ENCODE measurements around the gene IL36RN.

GRCh38 chr2:113015042-113015441 lies 44.0 kb upstream of the IL36RN start:
- no peak for TF ChIP-seq CTCF (IDR thresholded peaks at IDR 0.05)
- TF ChIP-seq POLR2A (IDR thresholded peaks at IDR 0.05) = no peak
